Sigmoid colon (tissue), 4 donors: Measurements from ENCODE around the gene KRTAP4-2.

Experiments used
- CTCF ChIP-seq, 4 experiments: fragments of 450-650 bp in 3 of 4; fragments of 200-600 bp in 1 of 4; IDR thresholded peaks; one replicate each; pipeline ENCODE4 v1.5.1; 2016 to 2019; ENCODE audit warnings: antibody characterized with exemption in 4 of 4, mild to moderate bottlenecking in 3 of 4, moderate library complexity in 2 of 4
- EP300 ChIP-seq, 4 donors: sonication (generic); formaldehyde crosslinking; IDR thresholded peaks; one replicate each; pipeline ENCODE4 v1.6.1; 2017; ENCODE audit warnings: antibody characterized with exemption in 4 of 4
- POLR2A ChIP-seq, 2 donors: fragments of 450-650 bp; IDR thresholded peaks; one replicate each; pipeline ENCODE4 v1.6.1; 2016; ENCODE audit warnings: antibody characterized with exemption in 2 of 2, mild to moderate bottlenecking in 2 of 2, moderate library complexity in 2 of 2
- POLR2AphosphoS5 ChIP-seq, 4 donors: sonication (generic); formaldehyde crosslinking; IDR thresholded peaks; one replicate each; pipeline ENCODE4 v1.6.1; 2017; ENCODE audit warnings: antibody characterized with exemption in 4 of 4

GRCh38 chr17:41145261-41145660, 32.8 kb downstream of the KRTAP4-2 start:
- TF ChIP-seq CTCF (IDR thresholded peaks at IDR 0.05) = no peak
- no peak for TF ChIP-seq POLR2A (IDR thresholded peaks at IDR 0.05)
- TF ChIP-seq EP300 (IDR thresholded peaks at IDR 0.05) = no peak
- TF ChIP-seq POLR2AphosphoS5 (IDR thresholded peaks at IDR 0.05) = no peak
